ENCODE data around the gene RASGEF1C. TPM values are rescaled to one million over a fixed set of nuclear protein-coding genes. Genes with fewer than 3 reads are reported as not detected.
A peak's percentile ranks its signal among the peaks of the same experiment; 100 is the strongest.

Gene RASGEF1C
- total and polyA plus RNA-seq, 2 experiments from 2014 or later, result 0.40 to 0.42 TPM

GRCh38 chr5:180127682-180128670 lies 81.0 kb downstream of the RASGEF1C start:
- no peaks in the 10 kb centered on the region for H3F3A ChIP-seq (replicated peaks; ENCODE audit: low read depth)
- H3K36me3 ChIP-seq (ENCODE audit: insufficient read depth), result no peaks in the 10 kb centered on the region
- no peaks in the 10 kb centered on the region for H4K20me1 ChIP-seq (replicated peaks; ENCODE audit: insufficient read depth)
- H3K79me2 ChIP-seq (replicated peaks; ENCODE audit: insufficient read depth), result no peaks in the 10 kb centered on the region
- H2AFZ ChIP-seq, result 0 out of 2 replicates have a peak overlapping the region, but pooled peaks have one; percentile 66
- peak; percentile 13 for ATAC-seq
- no peaks in the 10 kb centered on the region for H3K9me3 Mint-ChIP-seq
- H3K4me3 Mint-ChIP-seq, result no peak overlapping the region
- H3K4me3 ChIP-seq, result no peak overlapping the region
- no peak overlapping the region for H3K27ac Mint-ChIP-seq
- H3K4me2 ChIP-seq, result no peak overlapping the region
- H3K4me1 Mint-ChIP-seq, result peaks cover 3% of the 10 kb centered on the region; the same call in 1 of the 3 replicates
- H3K27me3 Mint-ChIP-seq (ENCODE audit: insufficient read depth, low read depth, poor library complexity), result peaks cover 10% of the 10 kb centered on the region
- no peaks in the 10 kb centered on the region for H3K9me2 ChIP-seq (ENCODE audit: insufficient read depth)
- no peaks in the 10 kb centered on the region for H3K4me1 ChIP-seq (ENCODE audit: insufficient read depth)
- H3K27ac ChIP-seq (ENCODE audit: low read depth), result no peak overlapping the region
- TF ChIP-seq ZNF462 (CRISPR knock-in tag; IDR thresholded peaks at IDR 0.05) (no peak), CTCF (conservative IDR thresholded peaks at IDR 0.05; ENCODE audit: low read depth in 2 of 2) (no peak), NANOG (IDR thresholded peaks at IDR 0.05; ENCODE audit: borderline replicate concordance) (no peak), ETS1 (IDR thresholded peaks at IDR 0.05) (no peak), POLR2AphosphoS5 (IDR thresholded peaks at IDR 0.05; ENCODE audit: low read depth) (no peak), EZH2phosphoT487 (IDR thresholded peaks at IDR 0.05; ENCODE audit: unreplicated experiment) (no peak), CREB1 (CRISPR knock-in tag; IDR thresholded peaks at IDR 0.05; ENCODE audit: low read depth) (no peak), ZNF114 (CRISPR knock-in tag; IDR thresholded peaks at IDR 0.05) (no peak), REST (IDR thresholded peaks at IDR 0.05; ENCODE audit: unreplicated experiment) (no peak), STAT1 (IDR thresholded peaks at IDR 0.05; ENCODE audit: unreplicated experiment) (no peak), ZNF331 (CRISPR knock-in tag; IDR thresholded peaks at IDR 0.05; ENCODE audit: low read depth) (no peak), JUNB (IDR thresholded peaks at IDR 0.05; ENCODE audit: unreplicated experiment) (no peak), EZH2 (IDR thresholded peaks at IDR 0.05; ENCODE audit: low read depth, unreplicated experiment) (no peak)
- no peaks in the 10 kb centered on the region for H3K36me3 Mint-ChIP-seq (ENCODE audit: low read depth)
- no peaks in the 10 kb centered on the region for H3K27me3 ChIP-seq (ENCODE audit: insufficient read depth)
- no peak for DNase-seq (ENCODE audit: low spot score)

Measured in GM23338 (cell line).